ENCODE measurements around the gene SLC9A7.

- no peak for TF ChIP-seq CTCF (IDR thresholded peaks at IDR 0.05; ENCODE audit: low read length)
- no peak for TF ChIP-seq EZH2 (optimal IDR thresholded peaks at IDR 0.05; ENCODE audit: low read depth, low read length)
These were observed 182.9 kb downstream of the SLC9A7 start for GRCh38 chrX:46575991-46576392.

All from MM.1S (cell line).